ENCODE results near the gene CGB5. TPM values are rescaled to one million over a fixed set of nuclear protein-coding genes. Genes with fewer than 3 reads are reported as not detected.

The CGB5 gene
- total RNA-seq, 1 experiment from 2014 or later: not detected

GRCh38 chr19:49067554-49067953 lies 23.9 kb downstream of the CGB5 start:
- Histone ChIP-seq H3K27ac (ENCODE audit: low read length) (no peak overlapping the region), H3K4me1 (ENCODE audit: control insufficient read depth, insufficient read depth, low read length) (peaks cover 4% of the 10 kb centered on the region; the same call in 1 of the 2 replicates), H3K27me3 (ENCODE audit: control insufficient read depth, insufficient read depth, low read length) (no peaks in the 10 kb centered on the region), H3K4me3 (ENCODE audit: low read depth in 2 of 2, low read length in 2 of 2) (no peak overlapping the region), H3K9me3 (ENCODE audit: control insufficient read depth, insufficient read depth, low read depth, low read length) (no peaks in the 10 kb centered on the region), H3K36me3 (ENCODE audit: control insufficient read depth, insufficient read depth, low read length) (no peaks in the 10 kb centered on the region)
- DNase-seq (ENCODE audit: low read depth, low spot score): no peak
- TF ChIP-seq TCF7L2 (IDR thresholded peaks at IDR 0.05; ENCODE audit: low read depth, low read length) (no peak), SIN3A (IDR thresholded peaks at IDR 0.05; ENCODE audit: borderline replicate concordance, insufficient read depth, low read depth, low read length) (no peak), CTCF (IDR thresholded peaks at IDR 0.05) (no peak), POLR2AphosphoS5 (IDR thresholded peaks at IDR 0.05; ENCODE audit: low read depth, low read length) (no peak)
- TF ChIP-seq, protein P1, sequence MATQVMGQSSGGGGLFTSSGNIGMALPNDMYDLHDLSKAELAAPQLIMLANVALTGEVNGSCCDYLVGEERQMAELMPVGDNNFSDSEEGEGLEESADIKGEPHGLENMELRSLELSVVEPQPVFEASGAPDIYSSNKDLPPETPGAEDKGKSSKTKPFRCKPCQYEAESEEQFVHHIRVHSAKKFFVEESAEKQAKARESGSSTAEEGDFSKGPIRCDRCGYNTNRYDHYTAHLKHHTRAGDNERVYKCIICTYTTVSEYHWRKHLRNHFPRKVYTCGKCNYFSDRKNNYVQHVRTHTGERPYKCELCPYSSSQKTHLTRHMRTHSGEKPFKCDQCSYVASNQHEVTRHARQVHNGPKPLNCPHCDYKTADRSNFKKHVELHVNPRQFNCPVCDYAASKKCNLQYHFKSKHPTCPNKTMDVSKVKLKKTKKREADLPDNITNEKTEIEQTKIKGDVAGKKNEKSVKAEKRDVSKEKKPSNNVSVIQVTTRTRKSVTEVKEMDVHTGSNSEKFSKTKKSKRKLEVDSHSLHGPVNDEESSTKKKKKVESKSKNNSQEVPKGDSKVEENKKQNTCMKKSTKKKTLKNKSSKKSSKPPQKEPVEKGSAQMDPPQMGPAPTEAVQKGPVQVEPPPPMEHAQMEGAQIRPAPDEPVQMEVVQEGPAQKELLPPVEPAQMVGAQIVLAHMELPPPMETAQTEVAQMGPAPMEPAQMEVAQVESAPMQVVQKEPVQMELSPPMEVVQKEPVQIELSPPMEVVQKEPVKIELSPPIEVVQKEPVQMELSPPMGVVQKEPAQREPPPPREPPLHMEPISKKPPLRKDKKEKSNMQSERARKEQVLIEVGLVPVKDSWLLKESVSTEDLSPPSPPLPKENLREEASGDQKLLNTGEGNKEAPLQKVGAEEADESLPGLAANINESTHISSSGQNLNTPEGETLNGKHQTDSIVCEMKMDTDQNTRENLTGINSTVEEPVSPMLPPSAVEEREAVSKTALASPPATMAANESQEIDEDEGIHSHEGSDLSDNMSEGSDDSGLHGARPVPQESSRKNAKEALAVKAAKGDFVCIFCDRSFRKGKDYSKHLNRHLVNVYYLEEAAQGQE (IDR thresholded peaks at IDR 0.05; ENCODE audit: insufficient read depth in 1 of 2, low read depth in 2 of 2, low read length in 1 of 2): no peak
- ChIA-PET POLR2A (no interaction called here), CTCF (no interaction called here)
- BruUV-seq (replicated peaks): no TSS peak
- in situ Hi-C loops (cut with HindIII; ENCODE audit: low pct_unique_long_range_greater_than_20kb, low sequenced_read_pairs) (no loop called here), intact Hi-C loops (cut with micrococcal nuclease; ENCODE audit: unreplicated experiment) (no loop called here)
- no peak for ATAC-seq

DNA sequence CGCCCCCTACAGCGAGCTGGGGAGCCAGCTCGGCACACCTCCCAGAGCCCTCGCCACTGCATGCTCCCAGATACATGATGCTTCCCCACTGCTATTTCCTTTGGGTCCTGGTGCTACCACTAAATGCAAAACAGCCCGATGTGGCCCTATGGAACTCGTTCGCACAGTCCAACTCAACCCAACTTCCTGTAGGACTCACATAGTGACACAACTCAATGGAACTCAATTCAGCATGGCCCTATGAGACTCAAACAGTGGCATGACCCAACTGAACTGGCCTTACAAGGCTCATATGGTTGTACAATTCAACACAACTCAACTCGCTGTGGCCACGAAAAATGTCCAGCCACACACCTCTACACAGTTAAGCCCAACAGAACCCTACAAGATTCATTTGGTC lies 25.4 kb downstream of the CGB5 start:
- in situ Hi-C loops (cut with HindIII; ENCODE audit: low pct_unique_long_range_greater_than_20kb, low sequenced_read_pairs) (no loop called here), intact Hi-C loops (cut with micrococcal nuclease; ENCODE audit: unreplicated experiment) (no loop called here)
- ChIA-PET POLR2A (no interaction called here), CTCF (no interaction called here)
- H3K27me3 ChIP-seq (ENCODE audit: control insufficient read depth, insufficient read depth, low read length): no peaks in the 10 kb centered on the region
- H3K4me1 ChIP-seq (ENCODE audit: control insufficient read depth, insufficient read depth, low read length): peaks cover 4% of the 10 kb centered on the region; the same call in 1 of the 2 replicates
- BruUV-seq (replicated peaks): no TSS peak
- H3K9me3 ChIP-seq (ENCODE audit: control insufficient read depth, insufficient read depth, low read depth, low read length): no peaks in the 10 kb centered on the region
- no peak overlapping the region for H3K4me3 ChIP-seq (ENCODE audit: low read depth in 2 of 2, low read length in 2 of 2)
- no peak overlapping the region for H3K27ac ChIP-seq (ENCODE audit: low read length)
- TF ChIP-seq CTCF (IDR thresholded peaks at IDR 0.05) (no peak), POLR2AphosphoS5 (IDR thresholded peaks at IDR 0.05; ENCODE audit: low read depth, low read length) (no peak), SIN3A (IDR thresholded peaks at IDR 0.05; ENCODE audit: borderline replicate concordance, insufficient read depth, low read depth, low read length) (no peak)
- ATAC-seq (no peak), DNase-seq (ENCODE audit: low read depth, low spot score) (no peak)
- H3K36me3 ChIP-seq (ENCODE audit: control insufficient read depth, insufficient read depth, low read length): no peaks in the 10 kb centered on the region

All from Panc1 (cell line).